CD14-positive monocyte (primary cell): ENCODE measurements around the gene AHCYL1. TPM values are rescaled to one million over a fixed set of nuclear protein-coding genes. Genes with fewer than 3 reads are reported as not detected.

Source experiments
- DNase-seq, 3 donors: peaks; one replicate each; pipeline ENCODE4 v3.0.0-alpha.2; 2011 to 2022
- H2AFZ ChIP-seq: 2 replicates; pipeline ENCODE4 v1.6.0; 2012; ENCODE audit warnings: mild to moderate bottlenecking, low read depth, low read length, inconsistent platforms; ENCODE audit not compliant: insufficient read depth, poor library complexity, severe bottlenecking
- H3K27ac ChIP-seq, 2 donors: 1 replicate in 1 of 2; 2 replicates in 1 of 2; pipeline ENCODE4 v1.5.1; 2012 to 2013; ENCODE audit warnings: low read length in 2 of 2, control low read depth in 1 of 2, inconsistent platforms in 1 of 2, low read depth in 1 of 2, mild to moderate bottlenecking in 1 of 2
- H3K27me3 ChIP-seq, 2 donors: one replicate each; pipeline versions ENCODE4 v1.6.0 to v1.6.1; 2011 to 2013; ENCODE audit warnings: low read length in 2 of 2; ENCODE audit not compliant: control insufficient read depth in 2 of 2, insufficient read depth in 2 of 2
- H3K36me3 ChIP-seq, 2 donors: replicated peaks in 1 of 2; 1 replicate in 1 of 2; 2 replicates in 1 of 2; pipeline versions ENCODE4 v1.5.1 to v1.6.1; 2012 to 2013; ENCODE audit warnings: low read length in 2 of 2, control low read depth in 1 of 2, inconsistent platforms in 1 of 2, mild to moderate bottlenecking in 1 of 2; ENCODE audit not compliant: insufficient read depth in 2 of 2, control insufficient read depth in 1 of 2
- H3K4me1 ChIP-seq, 2 donors: 1 replicate in 1 of 2; 2 replicates in 1 of 2; pipeline versions ENCODE4 v1.5.1 to v1.6.1; 2012 to 2013; ENCODE audit warnings: low read length in 2 of 2, control low read depth in 1 of 2, inconsistent platforms in 1 of 2, mild to moderate bottlenecking in 1 of 2, moderate library complexity in 1 of 2; ENCODE audit not compliant: insufficient read depth in 2 of 2, control insufficient read depth in 1 of 2
- H3K4me2 ChIP-seq: replicated peaks from 2 replicates; pipeline ENCODE3; 2012; ENCODE audit warnings: low read length, moderate library complexity, mild to moderate bottlenecking; ENCODE audit not compliant: poor library complexity, severe bottlenecking; ENCODE audit errors: extremely low read depth
- H3K4me3 ChIP-seq, 3 experiments: fragments of 200-600 bp in 1 of 3; sonication (generic) in 1 of 3; replicated peaks in 1 of 3; 1 replicate in 2 of 3; 2 replicates in 1 of 3; pipeline ENCODE4 v1.5.1; 2011 to 2013; ENCODE audit warnings: low read length in 3 of 3, mild to moderate bottlenecking in 3 of 3, control low read depth in 2 of 3, low read depth in 2 of 3, inconsistent platforms in 1 of 3, moderate library complexity in 1 of 3
- H3K79me2 ChIP-seq: 2 replicates; pipeline ENCODE4 v1.6.0; 2012; ENCODE audit warnings: mild to moderate bottlenecking, control low read depth, inconsistent platforms, low read length, moderate library complexity; ENCODE audit not compliant: insufficient read depth
- H3K9ac ChIP-seq: 2 replicates; pipeline ENCODE4 v1.6.0; 2017; ENCODE audit warnings: low read length, mild to moderate bottlenecking; ENCODE audit not compliant: insufficient read depth, poor library complexity, severe bottlenecking
- H3K9me3 ChIP-seq, 2 donors: replicated peaks in 1 of 2; 1 replicate in 1 of 2; 2 replicates in 1 of 2; pipeline versions ENCODE4 v1.5.1 to v1.6.1; 2012 to 2013; ENCODE audit warnings: low read length in 2 of 2, control low read depth in 1 of 2; ENCODE audit not compliant: control insufficient read depth in 1 of 2, insufficient read depth in 1 of 2
- H4K20me1 ChIP-seq: 2 replicates; pipeline ENCODE4 v1.6.0; 2012; ENCODE audit warnings: mild to moderate bottlenecking, low read length, control low read depth, moderate library complexity; ENCODE audit not compliant: insufficient read depth
- H3K27ac Mint-ChIP-seq, 7 donors: one replicate each; pipeline ENCODE4 v1.8.0; 2020; ENCODE audit warnings: mild to moderate bottlenecking in 7 of 7, mixed read lengths in 7 of 7, moderate library complexity in 6 of 7, inconsistent platforms in 2 of 7
- H3K27me3 Mint-ChIP-seq, 3 donors: one replicate each; pipeline ENCODE4 v1.8.0; 2021 to 2022; ENCODE audit warnings: low read depth in 3 of 3, mild to moderate bottlenecking in 3 of 3, mixed read lengths in 3 of 3, moderate library complexity in 3 of 3, inconsistent platforms in 1 of 3
- H3K36me3 Mint-ChIP-seq, 2 donors: one replicate each; pipeline ENCODE4 v1.8.0; 2020; ENCODE audit warnings: mixed read lengths in 2 of 2, inconsistent platforms in 1 of 2, mild to moderate bottlenecking in 1 of 2
- H3K4me1 Mint-ChIP-seq: one replicate; pipeline ENCODE4 v1.8.0; 2020; ENCODE audit warnings: mild to moderate bottlenecking, mixed read lengths
- H3K4me3 Mint-ChIP-seq, 2 donors: one replicate each; pipeline ENCODE4 v1.8.0; 2020; ENCODE audit warnings: mild to moderate bottlenecking in 2 of 2, mixed read lengths in 2 of 2, moderate library complexity in 1 of 2
- H3K9me3 Mint-ChIP-seq, 7 donors: one replicate each; pipeline ENCODE4 v1.8.0; 2020 to 2022; ENCODE audit warnings: mixed read lengths in 7 of 7, mild to moderate bottlenecking in 6 of 7, moderate library complexity in 6 of 7, inconsistent platforms in 2 of 7
- CTCF ChIP-seq: fragments of 200-600 bp; IDR thresholded peaks from one replicate; pipeline ENCODE4 v1.8.0; 2022; ENCODE audit warnings: antibody characterized with exemption, mild to moderate bottlenecking
- WGBS: methylation state at CpG from one replicate; pipeline ENCODE4 v1.1.5; 2013; ENCODE audit warnings: missing lambda C conversion rate; ENCODE audit not compliant: insufficient coverage; 5-methylcytosine and 5-hydroxymethylcytosine counted together
- intact Hi-C, 2 donors: fragments of 100-400 bp; cut with micrococcal nuclease; formaldehyde crosslinking; loops; one replicate each; pipeline versions ENCODE4 v1.15.0 to v1.15.1; 2023
- polyA plus RNA-seq, 3 donors: library from polyadenylated mRNA; depleted of rRNA in 1 of 3; unstranded in 2 of 3; stranded (reverse) in 1 of 3; fragments of 300-500 nt in 2 of 3; fragments of >200 nt in 1 of 3; fragmentation: Illumina TruSeq in 2 of 3; gene quantifications; 1 replicate in 2 of 3; 2 replicates in 1 of 3; pipeline ENCODE4 v1.2.3, GENCODE V29; 2012 to 2021

AHCYL1 gene
- polyA plus RNA-seq, 3 donors = 39.1 to 63.9 (median 48.8) TPM

DNA sequence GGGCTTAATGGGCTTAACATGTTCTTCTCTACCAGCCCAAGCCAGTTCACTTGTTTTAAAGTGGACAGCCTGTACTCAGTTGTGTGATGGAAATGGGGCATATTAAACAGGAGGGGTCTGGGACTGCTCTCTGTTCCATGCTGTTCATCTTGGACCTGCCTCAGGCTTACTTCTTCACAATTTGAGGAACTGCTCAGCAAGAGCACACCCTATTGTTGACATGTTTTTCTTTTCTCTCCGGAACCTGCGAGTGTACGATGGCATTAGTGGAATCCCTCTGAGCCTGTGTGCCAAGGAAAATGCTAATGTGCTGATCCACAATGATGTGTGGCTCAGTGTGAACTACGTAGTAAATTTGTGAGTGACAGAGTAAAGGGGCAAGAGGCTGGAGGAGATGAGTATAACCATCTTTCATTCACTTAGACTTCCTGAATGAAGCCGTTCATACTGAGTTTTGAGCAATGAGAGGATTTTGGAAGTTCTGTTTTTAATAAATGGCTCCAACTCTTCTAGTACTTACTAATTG is 6.9 kb downstream of the AHCYL1 start:
- peaks cover 35 to 49% of the 10 kb centered on the region in 2 donors for H3K4me1 ChIP-seq
- H2AFZ ChIP-seq = peak overlapping the region; percentile 16
- peaks cover 61% of the 10 kb centered on the region for H4K20me1 ChIP-seq
- peaks cover 57% of the 10 kb centered on the region for H3K4me1 Mint-ChIP-seq
- peaks cover 3 to 24% of the 10 kb centered on the region in 2 donors for H3K36me3 ChIP-seq
- H3K9me3 Mint-ChIP-seq = no peaks in the 10 kb centered on the region
- H3K36me3 Mint-ChIP-seq = peaks cover 16 to 26% of the 10 kb centered on the region in 2 donors
- peak overlapping the region in 1 of 2 donors; percentile 59 for H3K27ac ChIP-seq
- H3K27me3 ChIP-seq = no peaks in the 10 kb centered on the region
- DNase-seq = peak in 1 of 3 donors; percentile 22
- peak overlapping the region in 1 of 3 experiments; percentile 63 for H3K4me3 ChIP-seq
- H3K4me3 Mint-ChIP-seq = peak overlapping the region in 1 of 2 donors; percentile 76
- H3K79me2 ChIP-seq = peaks cover 93% of the 10 kb centered on the region
- TF ChIP-seq CTCF = no peak
- peak overlapping the region; percentile 49 to 84 (median 73) for H3K27ac Mint-ChIP-seq
- peaks cover 0 to 2% (median 0%) of the 10 kb centered on the region in 3 donors for H3K27me3 Mint-ChIP-seq
- no peaks in the 10 kb centered on the region for H3K9me3 ChIP-seq
- H3K4me2 ChIP-seq = peak overlapping the region; percentile 20
- H3K9ac ChIP-seq = no peak overlapping the region
- 50% methylated on average over 1 of the region's 5 CpGs for WGBS
- intact Hi-C loops = no loop called here

DNA sequence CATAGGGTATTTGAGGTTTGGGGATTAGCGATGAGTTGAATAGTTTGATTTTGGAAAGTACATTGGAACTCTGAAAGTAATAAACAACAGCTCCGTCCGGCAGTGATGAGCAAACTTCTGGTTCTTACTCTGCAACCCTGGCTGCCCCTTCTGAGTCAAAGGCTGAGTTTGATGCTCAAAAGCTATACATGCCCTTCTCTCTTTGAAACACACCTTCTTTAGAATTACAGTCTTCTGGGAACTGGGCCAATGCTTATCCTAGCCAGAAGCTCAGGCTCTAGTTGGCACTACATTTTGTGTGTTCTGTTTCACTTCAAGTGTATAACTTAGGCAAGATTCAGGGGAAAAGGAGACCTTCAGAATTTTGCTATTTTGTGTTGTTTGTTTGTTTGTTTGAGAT is 9.3 kb downstream of the AHCYL1 start:
- Histone ChIP-seq H3K9me3 (no peaks in the 10 kb centered on the region), H3K9ac (no peak overlapping the region), H3K4me3 (no peak overlapping the region), H3K4me1 (peaks cover 32 to 35% of the 10 kb centered on the region in 2 donors), H3K27me3 (no peaks in the 10 kb centered on the region), H3K27ac (no peak overlapping the region), H3K79me2 (peaks cover 83% of the 10 kb centered on the region), H3K36me3 (peaks cover 5 to 23% of the 10 kb centered on the region in 2 donors), H4K20me1 (peaks cover 82% of the 10 kb centered on the region), H2AFZ (no peak overlapping the region), H3K4me2 (no peak overlapping the region)
- intact Hi-C loops = no loop called here
- Mint-ChIP-seq H3K4me3 (no peak overlapping the region), H3K9me3 (no peaks in the 10 kb centered on the region), H3K36me3 (peaks cover 9 to 21% of the 10 kb centered on the region in 2 donors), H3K27me3 (peaks cover 0 to 2% (median 0%) of the 10 kb centered on the region in 3 donors), H3K27ac (peak overlapping the region in 1 of 7 donors; percentile 46), H3K4me1 (peaks cover 37% of the 10 kb centered on the region)
- TF ChIP-seq CTCF = no peak
- WGBS = 100% methylated on average over 3 of the region's 3 CpGs
- DNase-seq = no peak
